Activated CD8-positive, alpha-beta memory T cell treated with anti-CD3 and anti-CD28 coated beads, Interleukin-2, amount 50 U/mL, for 4 hours (primary cell): ENCODE measurements around the gene SLCO1A2.

Experiments used
- DNase-seq: peaks from one replicate; pipeline ENCODE4 v3.0.0-alpha.2; 2020

The SLCO1A2 gene

DNA sequence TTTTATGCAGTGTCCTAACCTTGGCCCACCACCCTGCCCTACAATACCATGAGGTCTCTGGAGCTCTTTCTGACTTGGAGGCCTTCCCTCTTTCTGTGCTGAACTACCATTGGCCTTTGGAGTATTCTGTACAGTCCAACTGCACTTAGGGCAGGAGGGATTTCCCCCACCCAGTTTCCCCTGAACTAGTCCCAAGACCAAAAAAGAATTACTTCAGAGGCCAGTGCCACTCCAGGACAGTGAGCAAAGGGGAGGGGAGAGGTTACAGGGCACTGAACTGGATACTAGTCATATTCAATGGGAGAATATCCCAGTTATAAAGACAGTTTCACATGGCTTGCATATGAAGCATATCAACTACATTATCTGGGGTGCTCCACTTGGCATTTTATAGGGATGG lies 6.1 kb downstream of the SLCO1A2 start:
- no peak for DNase-seq

DNA sequence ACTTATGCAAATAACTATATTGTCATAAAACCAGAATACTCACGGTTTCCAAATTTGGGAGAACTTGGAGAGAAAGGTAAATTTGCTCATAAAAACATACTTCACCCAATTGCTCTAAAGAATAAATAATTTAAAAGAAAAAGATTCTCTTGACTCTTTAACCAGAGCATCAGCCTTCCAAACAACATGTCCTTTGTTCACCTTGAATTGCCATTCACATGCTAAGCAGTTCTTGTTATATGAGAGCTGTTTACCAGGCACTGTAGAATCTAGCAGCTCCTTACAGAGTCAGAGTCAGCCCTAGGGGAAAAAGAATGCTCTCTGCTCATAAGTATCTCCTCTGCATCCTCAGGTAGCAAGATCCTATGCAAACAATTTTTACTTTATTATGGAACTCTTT lies 10.2 kb downstream of the SLCO1A2 start:
- DNase-seq, result no peak

DNA sequence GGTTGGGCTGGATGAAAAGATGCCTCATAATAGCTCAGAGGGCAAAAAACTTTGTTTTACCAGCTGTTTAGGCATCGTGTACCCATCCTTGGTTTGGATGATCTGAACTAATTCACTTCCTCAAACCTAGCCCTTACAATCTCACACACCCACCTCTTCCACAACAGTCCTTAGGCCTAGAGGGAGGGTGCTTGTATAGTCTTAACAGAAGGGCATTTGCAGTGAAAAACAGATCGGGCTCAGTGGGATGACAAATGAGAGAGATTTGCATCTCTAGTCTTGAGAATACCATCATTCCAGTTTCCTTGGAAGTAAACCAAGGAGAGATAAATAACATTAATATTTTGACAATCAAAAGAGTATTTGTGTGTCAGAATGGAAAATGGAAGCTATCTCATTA lies 11.0 kb downstream of the SLCO1A2 start:
- no peak for DNase-seq

DNA sequence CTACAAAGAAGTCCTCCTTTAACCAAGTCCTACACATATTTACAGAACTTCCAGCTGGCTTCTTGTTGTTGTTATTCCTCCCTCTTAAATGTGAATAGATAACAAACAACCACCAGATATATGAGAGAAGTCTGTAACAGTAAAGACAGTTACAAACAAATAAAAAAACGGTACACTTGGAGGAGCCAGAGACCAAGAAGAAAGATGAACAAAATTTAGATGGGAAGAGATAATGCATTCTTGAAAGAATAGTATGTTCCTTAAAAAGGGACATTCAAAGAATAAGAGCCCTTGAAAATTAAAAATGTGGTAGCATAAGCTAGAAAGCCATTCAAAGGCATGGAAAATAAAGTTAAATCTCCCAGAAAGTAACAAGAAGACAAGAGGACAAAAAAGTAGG lies 25.9 kb downstream of the SLCO1A2 start:
- DNase-seq, result no peak

DNA sequence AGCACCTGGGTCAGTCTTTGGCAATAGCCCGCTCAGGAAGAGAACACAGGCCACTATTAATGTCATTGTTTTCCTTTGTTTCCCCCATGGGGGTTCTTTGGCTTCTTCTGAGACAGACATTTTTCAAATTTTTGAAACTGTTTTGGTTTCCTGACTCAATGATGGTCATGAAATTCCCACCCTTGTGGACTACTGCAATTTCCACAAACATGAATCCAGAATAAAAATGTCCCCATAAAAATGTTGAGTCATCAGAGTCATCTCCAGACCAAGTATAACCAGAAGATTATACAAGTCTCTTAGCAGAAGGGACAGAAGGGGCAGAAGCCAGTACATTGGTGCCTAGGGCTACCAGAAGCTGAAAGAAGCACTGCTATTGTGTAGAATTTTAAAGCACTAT lies 29.1 kb downstream of the SLCO1A2 start:
- no peak for DNase-seq

DNA sequence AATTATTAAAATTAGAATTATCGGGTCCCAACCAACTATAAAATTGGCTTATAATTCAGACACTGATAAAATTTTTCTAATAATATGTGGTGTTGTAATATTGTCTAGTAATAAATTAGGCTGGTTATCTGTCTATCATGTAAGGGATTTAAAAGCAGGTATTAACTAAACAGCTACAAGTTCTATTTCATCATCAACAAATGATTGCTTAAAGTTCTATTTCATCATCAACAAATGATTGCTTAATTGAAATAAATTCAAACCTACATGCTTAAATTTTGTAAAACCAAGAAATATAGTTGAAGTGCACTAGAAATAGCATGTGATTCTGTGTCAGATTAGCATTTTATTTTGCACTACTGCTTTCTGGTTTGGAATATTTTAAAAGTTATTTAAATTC lies 34.1 kb downstream of the SLCO1A2 start:
- no peak for DNase-seq

DNA sequence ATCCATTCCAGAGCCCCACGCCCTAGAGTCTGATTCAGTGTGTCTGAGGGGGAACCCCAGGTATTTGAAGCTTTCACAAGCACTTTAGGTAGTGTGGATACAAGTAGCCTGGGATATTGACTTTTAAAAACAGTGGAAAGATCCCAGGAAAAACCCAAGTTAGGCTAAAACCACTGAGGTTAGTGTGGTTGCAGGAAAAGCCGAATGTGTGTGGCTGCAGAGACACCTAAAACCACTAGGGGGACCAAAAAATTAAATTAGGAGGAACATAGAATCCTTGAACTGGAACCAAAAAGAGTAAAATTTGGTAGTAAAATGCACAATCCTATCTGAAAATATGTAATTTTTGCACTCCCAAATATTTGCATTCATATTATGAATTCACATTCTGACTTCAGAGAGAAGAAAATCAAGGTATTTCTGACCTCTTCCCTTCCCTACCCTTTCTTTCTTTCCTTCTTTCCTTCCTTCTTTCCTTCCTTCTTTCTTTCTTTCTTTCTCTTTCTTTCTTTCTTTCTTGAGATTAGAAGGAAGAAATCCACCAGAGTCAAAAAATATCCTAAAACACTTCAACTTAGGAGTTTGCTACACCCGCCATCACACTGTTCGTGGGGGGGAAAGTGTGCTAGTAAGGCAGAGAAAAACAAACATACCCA lies 37.8 kb downstream of the SLCO1A2 start:
- no peak for DNase-seq

DNA sequence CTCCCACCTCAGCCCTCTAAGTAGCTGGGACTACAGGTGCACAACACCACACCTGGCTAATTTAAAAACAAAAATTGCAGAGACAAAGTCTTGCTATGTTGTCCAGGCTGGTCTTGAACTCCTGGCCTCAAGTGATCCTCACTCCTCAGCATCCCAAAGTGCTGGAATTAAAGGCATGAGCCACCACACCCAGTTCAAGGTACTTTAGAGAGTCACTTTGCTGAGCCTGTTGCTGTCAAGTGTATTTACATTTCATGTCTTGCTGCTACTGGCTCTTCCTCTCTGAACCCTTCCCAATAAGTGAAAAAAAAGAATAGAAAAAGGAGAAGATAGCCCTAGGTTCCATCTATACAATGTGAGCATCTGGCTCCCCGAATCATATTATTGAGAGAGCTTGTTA lies 38.4 kb downstream of the SLCO1A2 start:
- no peak for DNase-seq

DNA sequence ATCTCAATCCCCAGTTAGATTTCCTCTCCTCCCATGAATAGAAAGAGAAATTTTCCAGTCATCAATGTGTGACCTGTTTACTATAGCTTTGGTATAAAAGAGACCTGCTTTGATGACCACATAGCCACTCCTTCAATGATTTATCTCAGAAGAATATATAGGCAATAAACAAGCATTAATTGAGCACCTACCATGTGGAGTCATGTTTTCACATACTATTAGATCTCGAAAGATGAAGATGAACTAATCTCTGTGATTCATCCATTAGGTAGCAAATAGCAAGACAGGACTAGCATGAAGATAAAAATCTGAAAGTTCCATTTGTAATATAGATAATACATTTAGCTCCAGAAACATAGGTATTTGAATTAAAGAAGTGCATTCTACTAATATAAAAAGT lies 40.5 kb downstream of the SLCO1A2 start:
- DNase-seq, result no peak

DNA sequence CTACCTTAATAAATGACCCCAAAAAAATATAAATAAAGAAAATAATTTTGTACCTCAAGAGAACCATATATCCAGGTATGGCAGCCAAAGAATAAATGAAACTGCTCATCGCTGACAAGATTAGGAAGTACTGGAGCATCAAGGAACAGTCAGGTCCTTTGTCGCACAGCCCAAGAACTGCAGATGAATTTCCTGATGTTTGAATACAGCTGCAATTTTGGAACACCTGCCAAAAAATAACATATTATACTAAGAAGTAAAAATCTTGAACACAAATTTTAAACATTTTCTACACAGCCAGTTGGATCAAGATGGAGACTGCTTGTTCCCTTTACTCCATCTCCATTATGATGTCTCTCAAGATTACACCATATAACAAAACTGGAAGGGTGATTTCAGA lies 42.6 kb downstream of the SLCO1A2 start:
- DNase-seq, result no peak

DNA sequence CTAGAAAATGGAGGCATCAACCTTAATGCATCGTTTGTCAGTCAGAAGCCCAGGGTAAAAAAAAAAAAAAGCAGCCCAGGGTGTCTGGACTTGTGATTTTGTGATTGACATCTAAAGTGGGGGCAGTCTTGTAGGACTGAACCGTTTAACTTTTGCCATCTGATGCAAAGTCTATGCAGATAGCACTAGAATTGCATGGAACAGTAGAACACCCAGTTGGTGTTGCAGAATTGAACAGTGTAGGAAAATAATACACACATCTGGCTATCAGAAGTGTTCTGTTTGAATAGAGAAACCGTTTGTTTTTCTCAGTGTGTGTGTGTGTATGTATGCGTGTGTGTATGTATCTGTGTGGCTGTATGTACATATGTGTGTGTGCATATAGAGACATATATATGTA lies 45.0 kb downstream of the SLCO1A2 start:
- DNase-seq, result no peak

DNA sequence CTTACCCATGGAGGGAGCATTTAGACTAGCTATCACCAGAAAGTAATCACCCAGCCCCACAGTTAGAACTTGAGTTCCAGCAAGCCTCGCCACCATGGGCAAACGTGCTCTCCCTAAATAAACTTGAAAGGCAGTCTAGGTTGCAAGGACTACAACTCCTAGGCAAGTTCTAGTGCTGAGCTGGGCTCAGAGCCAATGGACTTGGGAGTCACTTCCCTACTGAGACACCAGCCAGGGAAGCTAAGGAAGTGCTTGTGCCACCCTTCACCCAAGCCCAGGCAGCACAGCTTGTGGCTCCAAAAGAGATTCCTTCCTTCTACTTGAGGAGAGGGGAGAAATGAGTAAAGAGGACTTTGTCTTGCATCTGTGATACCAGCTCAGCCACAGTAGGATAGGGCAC lies 57.9 kb downstream of the SLCO1A2 start:
- DNase-seq, result no peak

DNA sequence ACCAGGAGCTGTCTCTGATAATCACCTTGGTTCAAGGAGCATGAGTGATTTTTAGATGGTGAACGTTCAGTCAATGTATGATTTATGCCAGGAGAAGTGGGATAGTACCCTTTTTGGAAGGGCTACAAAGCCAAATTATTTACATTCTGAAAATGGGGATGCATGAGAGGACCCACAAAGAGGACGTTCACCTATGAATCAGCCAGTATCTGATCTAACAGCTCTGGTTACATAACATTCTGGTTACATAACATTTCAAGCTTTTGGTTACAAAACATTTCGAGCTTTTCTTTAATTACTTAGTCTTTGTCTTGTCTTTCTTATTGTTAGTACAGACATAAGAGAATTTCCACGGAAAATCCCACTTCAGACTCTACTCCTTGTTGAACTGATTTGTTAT lies 68.8 kb downstream of the SLCO1A2 start:
- DNase-seq, result no peak

DNA sequence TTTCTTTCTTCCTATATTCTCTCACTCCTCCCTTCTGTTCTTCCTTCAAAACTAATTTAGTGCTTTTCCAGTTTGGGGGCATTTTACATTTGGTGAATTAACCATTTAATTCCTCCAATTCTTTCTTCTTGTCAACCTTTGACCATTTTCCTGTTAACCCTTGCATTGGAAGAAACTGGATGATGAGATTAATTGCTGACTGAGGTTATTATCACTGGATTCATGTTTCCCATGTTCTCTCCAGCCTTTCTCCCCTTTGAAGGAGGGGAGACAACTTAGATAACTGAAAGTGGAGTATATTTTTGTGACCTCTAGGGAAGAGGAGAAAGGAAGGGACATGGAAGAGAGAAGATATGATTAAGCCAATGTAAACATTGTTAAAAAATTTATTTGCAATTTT lies 70.5 kb downstream of the SLCO1A2 start:
- DNase-seq, result no peak

DNA sequence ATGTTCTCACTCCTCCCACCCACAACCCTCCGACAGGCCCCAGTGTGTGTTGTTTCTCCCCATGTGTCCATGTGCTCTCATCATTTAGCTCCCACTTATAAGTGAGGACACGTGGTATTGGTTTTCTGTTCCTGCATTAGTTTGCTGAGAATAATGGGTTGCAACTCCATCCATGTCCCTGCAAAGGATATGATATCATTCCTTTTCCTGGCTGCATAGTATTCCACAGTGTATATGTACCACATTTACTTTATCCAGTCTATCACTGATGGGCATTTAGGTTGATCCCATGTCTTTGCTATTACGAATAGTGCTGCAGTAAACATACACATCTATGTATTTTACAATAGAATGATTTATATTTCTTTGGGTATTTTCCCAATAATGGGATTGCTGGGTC lies 77.5 kb downstream of the SLCO1A2 start:
- DNase-seq, result no peak

DNA sequence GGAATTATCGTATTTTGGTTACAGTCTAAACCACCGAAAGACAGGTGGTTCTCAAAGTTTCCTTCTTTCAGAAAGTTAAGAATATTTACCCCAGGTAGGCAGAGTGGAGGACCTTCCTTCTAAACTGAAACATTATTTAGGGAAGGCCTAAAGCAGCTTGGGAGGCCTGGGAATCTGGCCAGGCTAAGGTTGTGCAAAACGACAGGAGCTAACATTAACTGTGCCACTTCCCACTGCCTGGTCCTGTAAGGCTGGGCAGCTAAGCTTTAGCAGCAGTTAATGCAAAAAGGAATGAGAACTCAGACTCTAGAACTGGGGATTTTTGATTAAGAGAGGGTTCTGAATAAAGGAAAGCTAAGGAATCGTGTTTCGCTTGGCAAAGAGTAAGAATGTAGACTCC lies 82.6 kb downstream of the SLCO1A2 start:
- DNase-seq, result no peak

DNA sequence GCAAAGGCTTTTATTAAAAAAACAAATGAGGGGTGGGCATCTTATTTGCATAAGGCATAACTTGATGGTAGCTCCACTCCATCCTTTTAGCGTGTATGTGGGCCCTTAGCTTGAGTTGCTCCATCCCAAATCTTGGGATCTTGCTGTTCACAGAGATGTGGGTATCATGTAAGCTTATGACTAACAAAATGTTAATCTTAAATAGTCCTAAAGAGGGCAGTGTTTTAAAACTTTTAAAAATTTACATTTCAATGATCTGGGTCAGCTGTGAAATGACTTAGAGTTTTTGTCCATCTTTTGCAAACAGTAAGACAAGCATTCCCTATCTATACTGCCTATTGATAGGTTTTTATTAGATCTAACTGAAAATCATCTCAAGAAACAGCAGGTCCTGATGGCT lies 86.0 kb downstream of the SLCO1A2 start:
- DNase-seq, result no peak

DNA sequence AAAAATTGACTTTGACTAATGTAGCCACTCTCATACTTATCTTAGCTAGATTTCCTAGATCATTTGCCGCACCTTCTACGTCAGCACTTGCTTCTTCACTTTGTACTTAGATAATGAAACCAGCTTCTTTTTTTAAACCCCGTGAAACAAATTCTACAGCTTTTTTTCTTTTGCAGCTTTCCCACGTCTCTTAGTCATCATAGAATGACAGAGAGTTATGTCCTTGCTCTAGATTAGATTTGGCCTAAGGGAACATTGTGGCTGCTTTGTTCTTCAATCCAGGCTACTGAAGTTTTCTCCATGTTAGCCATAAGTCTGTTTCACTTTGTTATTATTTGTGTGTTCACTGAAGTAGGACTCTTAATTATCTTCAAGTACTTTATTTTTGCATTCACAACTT lies 94.9 kb downstream of the SLCO1A2 start:
- no peak for DNase-seq

DNA sequence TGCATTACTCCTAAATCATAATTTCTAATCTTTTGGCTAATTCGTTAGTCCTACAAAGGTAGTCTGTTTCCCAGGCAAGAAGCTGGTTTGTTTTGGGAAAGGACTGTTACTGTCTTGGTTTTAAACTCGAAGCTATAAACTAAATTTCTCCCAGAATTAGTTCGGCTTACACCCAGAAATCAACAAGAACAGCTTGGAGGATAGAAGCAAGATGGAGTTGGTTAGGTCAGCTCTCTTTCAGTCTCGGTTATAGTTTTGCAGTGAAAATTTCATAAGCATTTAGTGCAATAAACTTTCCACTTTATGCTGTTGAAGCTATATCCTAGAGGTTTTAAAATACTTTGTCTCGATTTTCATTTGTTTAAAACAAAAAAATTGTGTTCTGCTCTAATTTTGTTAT lies 100.3 kb downstream of the SLCO1A2 start:
- DNase-seq, result no peak

DNA sequence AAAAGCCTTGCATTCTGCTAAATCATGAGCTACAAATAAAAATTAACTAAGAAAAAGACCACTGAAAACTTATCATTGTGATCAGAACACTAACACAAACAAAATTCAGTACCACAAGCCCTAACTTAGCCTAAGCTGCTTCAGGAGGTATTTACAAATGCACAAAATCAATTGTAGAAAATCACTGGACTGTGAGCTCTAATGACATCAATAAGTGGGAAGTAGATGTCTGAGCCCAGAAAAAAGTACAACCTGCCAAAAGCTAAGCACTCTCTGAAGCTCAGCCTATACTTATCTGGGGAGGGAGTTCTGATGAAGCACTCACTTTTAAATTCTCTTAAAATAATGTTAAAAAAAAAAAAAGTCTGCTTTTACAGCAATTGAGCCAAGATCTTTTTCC lies 110.8 kb downstream of the SLCO1A2 start:
- no peak for DNase-seq

DNA sequence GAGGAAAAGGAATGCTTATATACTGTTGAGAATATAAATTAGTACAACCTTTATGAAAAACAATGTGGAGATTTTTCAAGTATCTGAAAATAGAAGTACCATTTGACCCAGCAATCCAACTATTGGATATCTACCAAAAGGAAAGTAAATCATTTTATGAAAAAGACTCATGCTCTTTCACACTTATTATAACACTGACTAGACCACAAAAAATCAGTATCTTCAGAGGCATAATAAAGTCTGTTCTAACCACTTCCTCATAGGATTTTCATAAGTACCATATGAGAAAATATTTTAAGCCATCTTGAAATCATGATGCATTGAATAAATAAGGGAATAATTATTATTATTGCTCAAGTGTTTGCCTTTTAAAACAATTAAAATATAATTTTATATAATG lies 112.9 kb downstream of the SLCO1A2 start:
- DNase-seq, result no peak

DNA sequence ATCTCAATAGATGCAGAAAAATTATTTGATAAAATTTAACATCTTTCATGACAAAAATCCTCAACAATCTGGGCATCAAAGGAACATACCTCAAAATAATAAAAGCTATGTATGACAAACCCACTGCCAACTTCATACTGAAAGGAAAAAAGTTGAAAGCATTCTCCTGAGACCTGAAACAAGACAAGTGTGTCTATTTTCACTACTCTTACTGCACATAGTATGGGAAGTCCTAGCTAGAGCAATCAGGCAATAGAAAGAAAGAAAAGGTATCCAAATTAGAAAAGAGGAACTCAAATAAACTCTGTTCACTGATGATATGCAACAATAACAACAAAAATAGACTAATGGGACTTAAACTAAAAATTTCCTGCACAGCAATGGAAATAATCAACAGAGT lies 113.6 kb downstream of the SLCO1A2 start:
- no peak for DNase-seq

DNA sequence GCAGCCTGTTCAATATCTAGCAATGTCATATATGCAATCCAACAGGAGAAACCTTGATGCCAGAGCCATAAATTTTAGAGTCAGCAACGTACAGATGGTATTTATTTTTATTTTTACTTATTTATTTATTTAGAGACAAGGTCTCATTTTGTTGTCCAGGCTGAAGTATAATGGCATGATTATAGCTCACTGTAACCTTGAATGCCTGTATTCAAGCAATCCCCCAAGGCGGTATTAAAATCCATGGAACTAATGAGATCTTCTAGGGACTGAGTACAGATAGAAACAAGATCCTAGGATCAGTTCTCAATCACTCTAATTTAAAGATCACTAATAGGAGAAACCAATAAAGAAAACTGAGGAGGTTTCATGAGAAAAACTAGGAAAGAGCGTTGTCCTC lies 114.5 kb downstream of the SLCO1A2 start:
- no peak for DNase-seq

DNA sequence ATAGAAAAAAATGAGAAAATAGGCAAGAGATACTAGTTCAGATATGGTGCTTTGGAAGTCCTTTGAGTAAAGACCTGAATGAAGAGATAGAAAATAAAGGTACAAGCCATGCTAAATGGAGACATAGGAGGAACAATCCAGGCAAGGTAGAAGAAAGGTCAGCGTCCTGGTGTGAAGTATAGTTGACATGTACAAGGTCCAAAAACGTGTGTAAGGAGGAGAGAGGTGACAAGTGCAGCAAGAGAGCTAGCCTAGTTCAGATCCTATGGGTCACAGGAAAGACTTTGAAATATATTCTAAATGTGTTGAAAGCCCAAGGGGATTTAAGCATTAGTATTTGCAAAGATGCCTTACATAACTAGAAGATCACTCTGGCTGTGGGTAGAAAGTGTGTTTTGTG lies 115.5 kb downstream of the SLCO1A2 start:
- no peak for DNase-seq
